Smooth muscle cell (in vitro differentiated cells): ENCODE data around the gene LPP. TPM values are rescaled to one million over a fixed set of nuclear protein-coding genes. Genes with fewer than 3 reads are reported as not detected.

Experiments used
- DNase-seq: peaks from one replicate; lab custom pipeline; 2025; ENCODE audit not compliant: unreplicated experiment; lab: John Stamatoyannopoulos, UW
- H2AFZ ChIP-seq: fragments of 200-600 bp; sonication (generic); 2 replicates; pipeline ENCODE4 v1.6.0; 2016; ENCODE audit warnings: antibody characterized with exemption, low read depth, mild to moderate bottlenecking
- H3F3A ChIP-seq: fragments of 200-600 bp; sonication (generic); 2 replicates; pipeline ENCODE4 v1.6.0; 2017; ENCODE audit warnings: antibody characterized with exemption, low read depth
- H3K27ac ChIP-seq: fragments of 200-600 bp; sonication (generic); 2 replicates; pipeline ENCODE4 v1.5.1; 2016; ENCODE audit warnings: low read depth, mild to moderate bottlenecking
- H3K27me3 ChIP-seq: fragments of 200-600 bp; sonication (generic); 2 replicates; pipeline ENCODE4 v1.6.1; 2016; ENCODE audit warnings: low read depth, mild to moderate bottlenecking
- H3K36me3 ChIP-seq: fragments of 200-600 bp; sonication (generic); 2 replicates; pipeline ENCODE4 v1.5.1; 2016; ENCODE audit warnings: low read depth
- H3K4me1 ChIP-seq: fragments of 200-600 bp; sonication (generic); 2 replicates; pipeline ENCODE4 v1.5.1; 2016; ENCODE audit warnings: low read depth
- H3K4me2 ChIP-seq: fragments of 200-600 bp; sonication (generic); 2 replicates; pipeline ENCODE4 v1.6.0; 2016; ENCODE audit warnings: mild to moderate bottlenecking
- H3K4me3 ChIP-seq: fragments of 200-600 bp; sonication (generic); 2 replicates; pipeline ENCODE4 v1.5.1; 2016; ENCODE audit warnings: mild to moderate bottlenecking
- H3K79me2 ChIP-seq: fragments of 200-600 bp; sonication (generic); 2 replicates; pipeline ENCODE4 v1.6.0; 2016; ENCODE audit warnings: low read depth, mild to moderate bottlenecking
- H3K9ac ChIP-seq: fragments of 200-600 bp; sonication (generic); 2 replicates; pipeline ENCODE4 v1.6.0; 2016; ENCODE audit warnings: low read depth
- H3K9me3 ChIP-seq: fragments of 200-600 bp; sonication (generic); replicated peaks from 2 replicates; pipeline ENCODE4 v1.5.1; 2016; ENCODE audit warnings: low read depth
- H4K20me1 ChIP-seq: fragments of 200-600 bp; sonication (generic); 2 replicates; pipeline ENCODE4 v1.6.0; 2016; ENCODE audit warnings: low read depth
- CTCF ChIP-seq: fragments of 200-600 bp; sonication (generic); IDR thresholded peaks from 2 replicates; pipeline ENCODE4 v1.5.1; 2017; ENCODE audit warnings: borderline replicate concordance, mild to moderate bottlenecking, antibody characterized with exemption; ENCODE audit not compliant: insufficient read depth, poor library complexity, severe bottlenecking
- WGBS: methylation state at CpG from one replicate; pipeline ENCODE4 v1.1.7; 2016; ENCODE audit warnings: low lambda C conversion rate; 5-methylcytosine and 5-hydroxymethylcytosine counted together
- polyA plus RNA-seq: library from polyadenylated mRNA; unstranded; fragments of >200 nt; fragmentation: Nextera tagmentation; extraction: Ambion mirVana; gene quantifications from 2 replicates; pipeline ENCODE4 v1.2.1, GENCODE V29; 2016
- total RNA-seq: library from RNA; depleted of rRNA; stranded (reverse); fragments of >200 nt; gene quantifications from 2 replicates; pipeline ENCODE4 v1.2.3, GENCODE V29; 2014

Gene LPP
- total and polyA plus RNA-seq, 2 experiments from 2014 or later = 42.3 to 128 TPM

DNA sequence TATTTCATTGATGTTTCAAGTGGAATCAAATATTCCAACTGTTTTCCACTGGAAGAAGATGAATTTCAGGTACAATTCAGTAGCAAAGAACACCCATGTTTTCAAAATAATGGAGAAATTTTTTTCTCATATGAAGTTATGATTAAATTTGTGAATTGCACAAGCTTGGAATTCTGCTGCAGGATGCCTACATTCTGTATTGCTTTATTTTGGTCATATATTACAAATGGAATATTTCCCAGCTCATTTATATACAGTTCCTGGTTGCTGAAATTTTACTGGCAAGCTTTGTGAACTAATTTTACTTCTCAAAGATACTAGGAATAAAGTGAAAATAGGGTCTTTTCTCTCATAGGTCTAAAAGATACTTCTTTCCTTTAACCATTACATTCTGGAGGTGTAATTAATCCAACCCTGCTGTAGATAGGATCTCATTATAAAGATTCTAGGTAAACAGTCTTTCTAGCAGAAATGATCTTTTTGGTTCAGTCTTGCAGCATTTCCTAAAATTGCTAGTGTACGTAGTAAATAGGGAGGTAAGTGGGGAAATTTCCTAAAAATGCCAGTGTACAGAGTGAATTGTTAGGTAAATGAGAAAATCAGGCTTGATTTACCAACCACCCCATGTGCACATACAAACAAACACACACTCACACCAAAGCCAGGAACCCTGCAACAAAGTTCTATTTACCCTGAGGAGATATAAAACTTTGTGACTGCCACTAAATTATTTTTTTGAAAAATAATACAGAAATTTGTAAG is 624.3 kb downstream of the LPP start:
- H3K4me1 ChIP-seq = no peaks in the 10 kb centered on the region
- H3K4me3 ChIP-seq = no peak overlapping the region
- peaks cover 19% of the 10 kb centered on the region for H3K79me2 ChIP-seq
- no peak for DNase-seq
- H3K27ac ChIP-seq = no peak overlapping the region
- 100% methylated on average over 1 of the region's 1 CpG for WGBS
- H3F3A ChIP-seq = no peaks in the 10 kb centered on the region
- TF ChIP-seq CTCF = no peak
- peaks cover 34% of the 10 kb centered on the region for H4K20me1 ChIP-seq
- no peak overlapping the region for H3K4me2 ChIP-seq
- no peaks in the 10 kb centered on the region for H3K9me3 ChIP-seq
- no peak overlapping the region for H3K9ac ChIP-seq
- H3K27me3 ChIP-seq = no peaks in the 10 kb centered on the region
- no peak overlapping the region for H2AFZ ChIP-seq
- H3K36me3 ChIP-seq = no peaks in the 10 kb centered on the region

DNA sequence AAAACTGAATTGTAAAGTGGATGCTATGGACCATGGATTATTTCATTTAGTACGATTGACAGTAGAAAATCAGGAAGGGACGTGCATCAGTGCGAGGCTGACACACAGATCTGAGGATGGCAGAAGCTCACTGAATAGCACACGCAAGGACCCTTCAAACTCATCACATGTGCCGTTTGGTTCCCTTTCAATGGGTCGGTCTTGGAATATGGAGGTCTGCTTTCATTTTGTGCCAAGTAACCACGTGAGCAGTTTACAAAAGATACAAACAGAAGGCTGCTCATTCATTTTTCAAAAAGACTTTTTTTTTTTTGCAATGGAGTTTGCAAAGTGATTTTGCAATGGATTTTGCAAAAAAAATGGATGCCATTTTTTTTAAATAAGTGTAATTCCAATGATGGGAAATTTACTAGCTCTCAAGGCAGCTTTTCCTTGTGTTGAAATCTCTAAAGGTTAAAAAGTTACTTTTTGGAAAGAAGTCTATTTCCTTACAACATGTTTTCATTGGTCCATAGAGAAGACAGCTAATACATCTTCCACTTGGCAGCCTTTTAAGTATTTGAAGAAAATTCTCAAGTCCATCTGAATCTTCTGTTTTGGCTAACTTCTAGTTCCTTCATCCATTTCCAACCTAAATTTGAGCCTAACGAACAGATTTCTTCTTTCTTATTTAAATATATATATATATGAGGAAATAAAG is 625.5 kb downstream of the LPP start:
- Histone ChIP-seq H3K27ac (no peak overlapping the region), H3K9ac (no peak overlapping the region), H2AFZ (no peak overlapping the region), H3K4me1 (no peaks in the 10 kb centered on the region), H3K27me3 (no peaks in the 10 kb centered on the region), H3K4me2 (no peak overlapping the region), H3F3A (no peaks in the 10 kb centered on the region), H3K9me3 (no peaks in the 10 kb centered on the region), H3K79me2 (peaks cover 13% of the 10 kb centered on the region), H4K20me1 (peaks cover 23% of the 10 kb centered on the region), H3K36me3 (no peaks in the 10 kb centered on the region), H3K4me3 (no peak overlapping the region)
- WGBS = 97% methylated on average over 8 of the region's 8 CpGs
- TF ChIP-seq CTCF = no peak
- no peak for DNase-seq

DNA sequence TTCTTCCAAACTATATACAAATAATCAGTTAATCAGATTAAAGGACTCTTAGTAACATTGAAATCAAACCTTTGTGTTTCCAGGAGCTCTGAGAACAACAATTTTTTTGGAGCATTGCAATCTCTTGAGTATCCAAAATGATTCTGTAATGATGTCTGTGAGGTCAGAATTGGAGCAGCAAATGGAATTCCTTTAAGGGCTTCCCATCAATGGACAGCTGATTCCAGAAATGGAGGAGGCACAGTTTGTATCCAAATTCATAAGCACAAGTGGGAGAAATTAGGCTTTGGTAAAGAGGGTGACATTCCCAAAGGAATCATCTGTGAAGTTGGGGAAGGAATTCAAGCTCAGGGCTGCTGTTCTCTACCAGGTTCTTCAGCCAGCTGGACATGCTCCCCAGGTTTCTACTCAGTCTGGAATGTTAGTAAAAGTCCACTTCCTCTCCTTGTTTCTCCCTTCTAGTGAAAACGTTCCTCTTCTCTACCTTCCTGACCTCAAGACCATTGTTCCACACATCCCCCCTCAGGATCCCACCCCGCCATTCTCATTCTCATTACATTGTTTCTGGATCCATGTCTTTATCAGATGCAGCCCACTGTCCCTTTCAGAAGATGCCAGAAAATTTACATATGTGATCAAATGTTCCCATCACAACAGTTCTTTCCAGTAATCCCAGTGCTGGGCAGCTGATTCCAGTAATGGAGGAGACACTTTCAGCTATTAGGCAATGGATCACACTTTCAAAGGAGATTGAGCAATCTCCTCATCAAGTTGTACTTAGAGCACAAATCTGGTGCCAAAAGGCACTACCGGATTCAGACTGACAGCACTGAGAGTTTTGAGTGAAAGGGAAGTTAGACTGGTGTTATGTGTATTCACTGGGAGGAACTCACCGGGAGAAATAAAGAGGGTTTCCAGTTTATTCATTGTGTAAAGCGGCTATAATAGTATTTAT is 626.5 kb downstream of the LPP start:
- WGBS = 90% methylated on average over 5 of the region's 5 CpGs
- no peaks in the 10 kb centered on the region for H3K9me3 ChIP-seq
- H3K27me3 ChIP-seq = no peaks in the 10 kb centered on the region
- H3K4me2 ChIP-seq = no peak overlapping the region
- H3F3A ChIP-seq = no peaks in the 10 kb centered on the region
- H4K20me1 ChIP-seq = peaks cover 19% of the 10 kb centered on the region
- H2AFZ ChIP-seq = no peak overlapping the region
- TF ChIP-seq CTCF = no peak
- H3K79me2 ChIP-seq = peaks cover 9% of the 10 kb centered on the region
- no peak overlapping the region for H3K9ac ChIP-seq
- no peak overlapping the region for H3K27ac ChIP-seq
- H3K4me1 ChIP-seq = no peaks in the 10 kb centered on the region
- H3K36me3 ChIP-seq = no peaks in the 10 kb centered on the region
- DNase-seq = no peak
- no peak overlapping the region for H3K4me3 ChIP-seq
